HG02759 (cell line): ENCODE measurements around the gene RALY.

Experiments used
- ATAC-seq: cut with Tn5 transposase; IDR thresholded peaks from one replicate; pipeline ENCODE4 v1.9.1; 2021; ENCODE audit warnings: mild to moderate bottlenecking, moderate library complexity; ENCODE audit not compliant: unreplicated experiment

RALY gene

GRCh38 chr20:33993576-33994221, at the start of gene RALY:
Gene RALY, plus strand, starts transcription at chr20:33993911. Its CDS starts 78,164 bp downstream, at chr20:34072075.
- peak; percentile 68 for ATAC-seq

DNA sequence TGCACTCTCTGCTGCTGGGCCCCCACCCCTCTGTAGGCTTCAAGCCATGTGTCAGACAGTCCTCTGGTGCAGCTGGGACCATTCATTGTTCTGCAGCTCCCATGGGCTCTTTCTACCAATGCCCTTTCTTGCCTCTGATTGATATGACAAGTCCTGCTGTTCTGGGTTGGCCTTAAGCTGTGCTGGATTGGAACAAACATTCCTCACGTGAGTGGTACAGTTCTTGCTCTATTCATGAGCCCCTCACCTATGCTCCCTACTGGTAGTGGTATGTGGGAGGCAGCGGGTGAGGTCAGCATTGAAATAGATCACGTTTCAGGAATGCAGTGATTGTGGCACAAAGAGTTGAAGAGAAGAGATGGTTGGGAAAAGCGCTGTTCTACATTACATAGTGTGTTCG, 48.8 kb upstream of the RALY start:
- no peak for ATAC-seq

- no peak for ATAC-seq
Observed at GRCh38 chr20:33945391-33946081, 48.2 kb upstream of the RALY start.

- no peak for ATAC-seq
Observed at GRCh38 chr20:33947709-33948295, 45.9 kb upstream of the RALY start.

DNA sequence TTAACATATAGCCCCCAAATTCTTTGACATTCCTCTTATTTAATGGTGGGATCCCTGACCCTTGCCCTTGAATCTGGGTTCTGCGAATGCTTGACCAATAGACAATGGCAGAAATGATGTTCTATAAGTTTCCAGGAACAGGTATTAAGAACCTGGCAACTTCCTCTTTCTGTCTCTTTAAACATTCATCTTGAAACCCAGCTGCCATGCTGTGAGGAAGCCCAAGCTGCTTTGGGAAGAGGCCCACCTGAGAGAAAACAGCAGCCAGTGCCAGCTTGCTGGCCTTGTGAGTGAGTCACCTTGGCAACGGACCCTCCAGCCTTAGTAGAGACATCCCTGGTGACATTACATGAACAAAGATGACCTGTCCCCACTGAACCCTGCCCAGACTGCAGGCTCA, 45.2 kb upstream of the RALY start:
- ATAC-seq: no peak

DNA sequence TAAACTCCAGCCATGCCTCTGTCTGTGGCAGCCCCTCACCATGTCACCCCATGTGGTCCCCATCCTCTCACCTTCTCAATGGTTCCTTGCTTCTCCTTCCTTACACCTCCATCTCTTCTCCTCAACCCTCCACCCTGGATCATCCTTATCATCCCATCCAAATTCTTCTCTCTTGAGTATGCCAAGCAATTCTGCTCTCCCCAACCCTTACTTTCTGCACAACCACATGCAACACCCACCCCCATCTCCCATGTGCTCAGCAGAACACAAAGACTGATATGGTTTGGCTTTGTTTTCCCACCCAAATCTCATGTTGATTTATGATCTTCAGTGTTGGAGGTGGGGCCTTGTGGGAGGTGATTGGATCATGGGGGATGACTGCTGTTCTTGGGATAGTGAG, 42.5 kb upstream of the RALY start:
- ATAC-seq: no peak

- ATAC-seq: no peak
Observed at GRCh38 chr20:33954504-33954903, 39.2 kb upstream of the RALY start.

GRCh38 chr20:33963751-33964150, 30.0 kb upstream of the RALY start:
- ATAC-seq: no peak

- no peak for ATAC-seq
Observed at GRCh38 chr20:33964441-33964840, 29.3 kb upstream of the RALY start.

DNA sequence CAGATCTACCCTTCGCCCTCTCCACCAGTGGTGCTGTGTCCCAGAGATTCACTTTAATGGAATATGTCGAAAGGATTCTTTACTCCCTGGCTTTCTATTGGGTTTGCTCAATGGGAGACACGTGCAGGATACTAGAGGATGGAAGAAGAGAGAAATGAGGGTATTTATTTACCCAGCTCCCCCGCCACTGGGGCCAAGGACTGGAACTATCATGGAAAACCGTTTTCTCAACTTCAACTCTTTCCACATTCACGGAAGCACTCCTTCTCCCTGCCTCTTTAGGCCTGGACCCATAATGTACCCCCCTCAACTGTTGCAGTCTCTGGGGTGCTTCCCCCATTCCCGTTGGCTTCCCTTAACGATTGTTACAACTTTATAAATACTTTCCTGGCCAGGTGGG, 26.6 kb upstream of the RALY start:
- no peak for ATAC-seq

DNA sequence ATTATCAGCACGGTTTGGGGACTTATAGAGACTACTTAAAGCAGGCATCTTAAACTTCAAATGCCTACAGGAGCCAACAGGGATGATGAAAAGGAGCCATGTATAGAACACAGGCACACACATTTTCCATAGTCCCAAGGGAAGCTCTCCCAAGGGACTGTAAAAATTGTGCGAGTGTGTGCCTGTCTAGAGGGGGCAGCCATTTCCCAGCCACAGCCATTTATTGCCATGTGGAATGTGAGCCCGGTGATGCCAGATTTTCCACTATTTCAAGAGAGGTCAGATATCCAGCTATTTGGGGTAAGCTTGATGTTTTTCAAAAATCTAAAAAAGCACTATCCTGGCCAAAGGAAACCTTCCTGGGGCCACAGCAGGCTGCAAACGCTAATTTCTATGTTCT, 24.1 kb upstream of the RALY start:
- ATAC-seq: no peak

GRCh38 chr20:33970229-33970628, 23.5 kb upstream of the RALY start:
- ATAC-seq: no peak

DNA sequence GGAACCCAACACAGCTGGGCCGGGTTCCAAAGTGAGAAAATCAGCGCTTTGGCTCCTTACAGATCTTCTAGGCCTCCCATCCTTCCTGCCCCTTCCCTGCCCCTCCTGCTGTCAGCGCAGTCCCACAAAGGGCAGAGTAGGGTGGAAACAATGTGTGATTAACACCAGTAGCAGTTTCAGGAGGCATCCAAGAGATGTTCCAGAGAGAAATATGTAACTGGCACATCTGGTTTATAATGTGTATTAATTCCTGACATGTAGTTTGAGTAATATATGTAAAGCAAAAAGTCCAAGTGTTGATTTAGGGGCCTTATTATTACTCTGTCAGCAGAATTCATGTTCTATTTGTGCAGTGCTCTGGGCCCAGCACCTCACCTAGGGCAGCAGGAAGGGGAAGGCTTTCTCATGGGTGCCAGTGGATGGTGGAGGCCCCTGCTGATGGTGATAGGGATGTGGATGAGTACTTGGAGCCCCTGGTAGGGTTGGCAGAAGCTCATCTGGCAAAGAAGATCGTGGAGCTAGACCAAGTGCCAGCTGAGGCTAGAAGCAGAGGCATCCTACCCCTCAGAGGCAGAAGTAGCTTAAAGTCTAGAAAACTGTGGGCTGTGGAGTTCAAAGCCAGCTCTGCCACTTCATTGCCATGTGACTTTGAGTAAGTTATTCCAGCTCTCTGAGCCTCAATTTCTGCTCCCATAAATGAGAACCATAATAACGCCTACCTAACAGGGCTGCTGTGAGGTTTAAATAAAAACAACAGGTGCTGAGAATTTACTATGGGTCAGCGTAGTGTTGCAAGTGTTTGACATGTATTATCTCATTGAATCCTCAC, 22.4 kb upstream of the RALY start:
- no peak for ATAC-seq

DNA sequence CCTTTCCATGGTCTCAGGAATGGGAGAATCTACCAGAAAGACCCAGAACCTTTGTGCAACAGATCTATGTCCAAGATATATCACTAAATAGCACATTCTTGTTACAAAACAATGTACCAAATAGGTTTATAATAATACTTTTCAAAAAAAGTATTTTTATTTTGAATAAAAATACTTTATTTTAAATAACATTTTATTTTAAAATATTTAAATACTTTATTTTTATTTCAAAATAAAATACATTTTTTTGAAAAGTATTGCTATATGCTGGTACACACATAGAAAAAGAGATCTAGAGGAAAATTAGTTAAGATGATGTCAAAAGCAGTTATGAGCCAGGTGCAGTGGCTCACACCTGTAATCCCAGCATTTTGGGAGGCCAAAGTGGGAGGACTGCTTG, 16.8 kb upstream of the RALY start:
- no peak for ATAC-seq

- no peak for ATAC-seq
Observed at GRCh38 chr20:33977535-33977934, 16.2 kb upstream of the RALY start.

DNA sequence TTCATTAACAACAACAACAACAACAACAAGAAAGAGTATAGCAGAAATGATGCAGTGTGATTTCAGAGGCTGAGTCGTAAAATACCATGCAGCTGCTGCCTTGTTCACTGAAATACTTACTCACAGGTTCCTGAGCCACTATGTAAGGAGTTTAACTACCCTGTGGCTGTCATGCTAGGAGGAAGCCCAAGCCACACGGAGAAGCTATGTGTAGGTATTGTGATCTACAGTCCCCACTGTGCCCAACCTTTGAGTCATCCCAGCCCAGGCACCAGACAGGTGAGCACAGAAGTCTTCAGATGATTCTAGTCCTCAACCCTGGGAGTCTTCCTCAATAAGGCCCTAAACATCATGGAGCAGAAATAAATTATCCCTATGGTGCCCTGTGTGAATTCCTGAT, 14.6 kb upstream of the RALY start:
- ATAC-seq: no peak

GRCh38 chr20:33981347-33981746, 12.4 kb upstream of the RALY start:
- no peak for ATAC-seq

GRCh38 chr20:33981964-33982363, 11.7 kb upstream of the RALY start:
- ATAC-seq: no peak

GRCh38 chr20:33983371-33983770, 10.3 kb upstream of the RALY start:
- ATAC-seq: no peak

GRCh38 chr20:33984182-33984719, 9.5 kb upstream of the RALY start:
- ATAC-seq: no peak

- no peak for ATAC-seq
Observed at GRCh38 chr20:33985280-33985679, 8.4 kb upstream of the RALY start.
